CD4-positive, CD25-positive, alpha-beta regulatory T cell (primary cell): ENCODE results near the gene POU2AF3. TPM values are rescaled to one million over a fixed set of nuclear protein-coding genes. Genes with fewer than 3 reads are reported as not detected.

Source experiments
- ATAC-seq, 2 donors: fragments of 150-1000 bp; cut with Tn5 transposase; one replicate each; pipeline ENCODE4 v1.10.0; 2021; ENCODE audit warnings: low read depth in 2 of 2, moderate number of reproducible peaks in 2 of 2, moderate library complexity in 1 of 2
- DNase-seq, 3 donors: peaks; one replicate each; pipeline versions ENCODE4 v3.0.0 to v3.0.0-alpha.2; 2012 to 2022; ENCODE audit warnings: mixed read lengths in 1 of 3
- H3K27ac ChIP-seq: one replicate; pipeline ENCODE4 v1.7.0; 2013; ENCODE audit warnings: mild to moderate bottlenecking, low read length; ENCODE audit not compliant: insufficient read depth, poor library complexity, severe bottlenecking
- H3K27me3 ChIP-seq: one replicate; pipeline ENCODE4 v1.7.0; 2013; ENCODE audit warnings: low read length; ENCODE audit not compliant: control insufficient read depth, insufficient read depth
- H3K36me3 ChIP-seq: one replicate; pipeline ENCODE4 v1.7.0; 2013; ENCODE audit warnings: mild to moderate bottlenecking, low read length, moderate library complexity; ENCODE audit not compliant: control insufficient read depth, insufficient read depth
- H3K4me1 ChIP-seq: 2 replicates; pipeline ENCODE4 v1.7.0; 2013; ENCODE audit warnings: mild to moderate bottlenecking, low read length; ENCODE audit not compliant: insufficient read depth, control insufficient read depth, poor library complexity, severe bottlenecking
- H3K4me3 ChIP-seq: one replicate; pipeline ENCODE4 v1.7.0; 2013; ENCODE audit warnings: low read depth, mild to moderate bottlenecking, low read length, moderate library complexity
- H3K9me3 ChIP-seq, 2 experiments: 1 replicate in 1 of 2; 2 replicates in 1 of 2; pipeline ENCODE4 v1.7.0; 2013; ENCODE audit warnings: low read length in 2 of 2, mild to moderate bottlenecking in 1 of 2, moderate library complexity in 1 of 2; ENCODE audit not compliant: control insufficient read depth in 2 of 2
- H3K27ac Mint-ChIP-seq, 3 donors: one replicate each; pipeline ENCODE4 v1.8.0; 2020 to 2022; ENCODE audit warnings: mild to moderate bottlenecking in 3 of 3, mixed read lengths in 3 of 3, moderate library complexity in 2 of 3
- H3K27me3 Mint-ChIP-seq: one replicate; pipeline ENCODE4 v1.8.0; 2022; ENCODE audit warnings: mild to moderate bottlenecking, mixed read lengths
- H3K36me3 Mint-ChIP-seq: one replicate; pipeline ENCODE4 v1.8.0; 2020; ENCODE audit warnings: mixed read lengths
- H3K4me1 Mint-ChIP-seq, 4 donors: one replicate each; pipeline ENCODE4 v1.8.0; 2020 to 2022; ENCODE audit warnings: mixed read lengths in 4 of 4, mild to moderate bottlenecking in 1 of 4
- H3K4me3 Mint-ChIP-seq, 4 donors: one replicate each; pipeline ENCODE4 v1.8.0; 2020 to 2022; ENCODE audit warnings: mild to moderate bottlenecking in 4 of 4, mixed read lengths in 4 of 4, moderate library complexity in 3 of 4
- H3K9me3 Mint-ChIP-seq, 7 donors: one replicate each; pipeline ENCODE4 v1.8.0; 2020 to 2022; ENCODE audit warnings: mixed read lengths in 7 of 7, mild to moderate bottlenecking in 3 of 7, moderate library complexity in 2 of 7
- polyA plus RNA-seq, 4 donors: library from polyadenylated mRNA; unstranded; fragments of 300-500 nt; fragmentation: Illumina TruSeq; gene quantifications; one replicate each; pipeline ENCODE4 v1.2.3, GENCODE V29; 2021
- total RNA-seq: library from RNA; stranded (reverse); gene quantifications from one replicate; pipeline ENCODE4 v1.2.3, GENCODE V29; 2022

The POU2AF3 gene
- total and polyA plus RNA-seq, 5 donors from 2014 or later: not detected

- no peaks in the 10 kb centered on the region for H3K36me3 ChIP-seq
Observed at GRCh38 chr11:111301842-111302118, 3.4 kb downstream of the POU2AF3 start.

GRCh38 chr11:111302298-111302697 is 4.0 kb downstream of the POU2AF3 start:
- no peak for DNase-seq
- no peaks in the 10 kb centered on the region for H3K36me3 ChIP-seq

More at GRCh38 chr11:111301842-111302118, 3.4 kb downstream of the POU2AF3 start:
- Histone ChIP-seq H3K4me1 (peaks cover 2% of the 10 kb centered on the region), H3K27me3 (peaks cover 19% of the 10 kb centered on the region), H3K27ac (no peak overlapping the region), H3K4me3 (no peak overlapping the region), H3K9me3 (no peaks in the 10 kb centered on the region)
- DNase-seq (no peak), ATAC-seq (no peak)
- no peak overlapping the region for H3K4me3 Mint-ChIP-seq
- no peaks in the 10 kb centered on the region for H3K36me3 Mint-ChIP-seq
- no peak overlapping the region for H3K27ac Mint-ChIP-seq
- H3K27me3 Mint-ChIP-seq: peaks cover 46% of the 10 kb centered on the region
- peaks cover 0 to 4% (median 0%) of the 10 kb centered on the region in 4 donors for H3K4me1 Mint-ChIP-seq
- H3K9me3 Mint-ChIP-seq: no peaks in the 10 kb centered on the region

DNA sequence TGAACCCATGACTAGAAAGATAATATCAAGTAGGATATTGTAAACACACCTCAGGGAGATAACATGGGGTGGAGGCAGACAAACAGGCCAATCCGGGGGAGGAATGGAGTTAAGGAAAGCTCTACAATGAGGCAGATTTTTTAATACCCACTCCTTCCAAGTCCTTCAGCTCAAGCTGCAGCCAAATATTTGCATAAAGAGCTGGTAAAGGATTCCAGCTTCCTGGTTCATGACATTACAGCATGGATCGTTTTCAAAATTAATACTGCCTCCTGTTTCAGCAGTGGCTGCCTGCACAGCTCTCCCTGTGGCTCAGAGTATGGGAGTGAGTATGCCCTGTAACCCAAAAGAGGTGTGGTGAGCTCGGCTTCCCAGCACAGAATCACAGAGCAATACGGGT is 5.1 kb downstream of the POU2AF3 start:
- Mint-ChIP-seq H3K36me3 (no peaks in the 10 kb centered on the region), H3K4me1 (no peaks in the 10 kb centered on the region), H3K27ac (no peak overlapping the region), H3K4me3 (no peak overlapping the region), H3K27me3 (peaks cover 45% of the 10 kb centered on the region), H3K9me3 (no peaks in the 10 kb centered on the region)
- Histone ChIP-seq H3K4me3 (no peak overlapping the region), H3K4me1 (peaks cover 2% of the 10 kb centered on the region), H3K9me3 (no peaks in the 10 kb centered on the region), H3K27me3 (peaks cover 21% of the 10 kb centered on the region), H3K36me3 (no peaks in the 10 kb centered on the region), H3K27ac (no peak overlapping the region)
- DNase-seq: no peak
- no peak for ATAC-seq

More at GRCh38 chr11:111302298-111302697, 4.0 kb downstream of the POU2AF3 start:
- ATAC-seq: no peak
- H3K9me3 Mint-ChIP-seq: no peaks in the 10 kb centered on the region
- H3K9me3 ChIP-seq: no peaks in the 10 kb centered on the region
- H3K4me1 Mint-ChIP-seq: peaks cover 0 to 4% (median 0%) of the 10 kb centered on the region in 4 donors
- H3K27me3 ChIP-seq: peaks cover 19% of the 10 kb centered on the region
- H3K27me3 Mint-ChIP-seq: peaks cover 45% of the 10 kb centered on the region
- H3K4me3 Mint-ChIP-seq: no peak overlapping the region
- peaks cover 2% of the 10 kb centered on the region for H3K4me1 ChIP-seq
- H3K4me3 ChIP-seq: no peak overlapping the region
- no peak overlapping the region for H3K27ac ChIP-seq
- H3K27ac Mint-ChIP-seq: no peak overlapping the region
- no peaks in the 10 kb centered on the region for H3K36me3 Mint-ChIP-seq

- DNase-seq: no peak
- H3K4me1 ChIP-seq: no peaks in the 10 kb centered on the region
- no peaks in the 10 kb centered on the region for H3K9me3 ChIP-seq
- no peaks in the 10 kb centered on the region for H3K9me3 Mint-ChIP-seq
- H3K4me3 ChIP-seq: no peak overlapping the region
- no peaks in the 10 kb centered on the region for H3K36me3 Mint-ChIP-seq
- H3K4me1 Mint-ChIP-seq: no peaks in the 10 kb centered on the region
- ATAC-seq: no peak
- H3K27ac Mint-ChIP-seq: no peak overlapping the region
- H3K27me3 Mint-ChIP-seq: peaks cover 44% of the 10 kb centered on the region
- H3K36me3 ChIP-seq: no peaks in the 10 kb centered on the region
- H3K4me3 Mint-ChIP-seq: no peak overlapping the region
- H3K27me3 ChIP-seq: peaks cover 21% of the 10 kb centered on the region
- H3K27ac ChIP-seq: no peak overlapping the region
Observed at GRCh38 chr11:111305162-111305802, 6.9 kb downstream of the POU2AF3 start.

GRCh38 chr11:111305876-111306275 is 7.5 kb downstream of the POU2AF3 start:
- H3K27me3 Mint-ChIP-seq: peaks cover 38% of the 10 kb centered on the region
- Histone ChIP-seq H3K4me3 (no peak overlapping the region), H3K4me1 (no peaks in the 10 kb centered on the region), H3K27ac (no peak overlapping the region), H3K27me3 (peaks cover 17% of the 10 kb centered on the region), H3K9me3 (no peaks in the 10 kb centered on the region), H3K36me3 (no peaks in the 10 kb centered on the region)
- H3K9me3 Mint-ChIP-seq: no peaks in the 10 kb centered on the region
- H3K4me1 Mint-ChIP-seq: no peaks in the 10 kb centered on the region
- H3K27ac Mint-ChIP-seq: no peak overlapping the region
- H3K4me3 Mint-ChIP-seq: no peak overlapping the region
- ATAC-seq (no peak), DNase-seq (no peak)
- no peaks in the 10 kb centered on the region for H3K36me3 Mint-ChIP-seq

DNA sequence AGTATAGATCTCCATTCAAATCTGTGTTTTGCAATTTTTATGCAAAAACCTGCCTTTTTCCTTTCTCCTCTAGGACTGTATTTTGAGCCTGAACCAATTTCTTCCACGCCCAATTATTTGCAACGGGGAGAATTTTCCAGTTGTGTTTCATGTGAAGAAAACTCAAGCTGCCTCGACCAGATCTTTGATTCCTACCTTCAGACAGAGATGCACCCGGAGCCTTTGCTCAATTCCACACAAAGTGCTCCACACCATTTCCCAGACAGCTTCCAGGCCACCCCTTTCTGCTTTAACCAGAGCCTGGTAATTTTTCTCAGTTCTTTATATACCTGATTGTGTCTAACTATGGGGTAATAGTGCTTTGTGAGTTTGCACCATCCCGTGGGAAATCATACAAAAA is 8.0 kb downstream of the POU2AF3 start:
- no peaks in the 10 kb centered on the region for H3K36me3 ChIP-seq
- Mint-ChIP-seq H3K4me1 (no peaks in the 10 kb centered on the region), H3K27me3 (peaks cover 34% of the 10 kb centered on the region), H3K4me3 (no peak overlapping the region), H3K27ac (no peak overlapping the region), H3K9me3 (no peaks in the 10 kb centered on the region), H3K36me3 (no peaks in the 10 kb centered on the region)
- H3K27me3 ChIP-seq: peaks cover 17% of the 10 kb centered on the region
- no peak overlapping the region for H3K4me3 ChIP-seq
- no peaks in the 10 kb centered on the region for H3K9me3 ChIP-seq
- ATAC-seq: no peak
- H3K27ac ChIP-seq: no peak overlapping the region
- DNase-seq: no peak
- H3K4me1 ChIP-seq: no peaks in the 10 kb centered on the region

GRCh38 chr11:111307472-111308108 is 9.2 kb downstream of the POU2AF3 start:
- no peaks in the 10 kb centered on the region for H3K4me1 ChIP-seq
- Mint-ChIP-seq H3K27me3 (peaks cover 22% of the 10 kb centered on the region), H3K36me3 (no peaks in the 10 kb centered on the region), H3K27ac (no peak overlapping the region), H3K9me3 (no peaks in the 10 kb centered on the region), H3K4me3 (no peak overlapping the region), H3K4me1 (no peaks in the 10 kb centered on the region)
- no peaks in the 10 kb centered on the region for H3K36me3 ChIP-seq
- H3K27me3 ChIP-seq: peaks cover 17% of the 10 kb centered on the region
- H3K27ac ChIP-seq: no peak overlapping the region
- ATAC-seq (no peak), DNase-seq (no peak)
- no peak overlapping the region for H3K4me3 ChIP-seq
- no peaks in the 10 kb centered on the region for H3K9me3 ChIP-seq

DNA sequence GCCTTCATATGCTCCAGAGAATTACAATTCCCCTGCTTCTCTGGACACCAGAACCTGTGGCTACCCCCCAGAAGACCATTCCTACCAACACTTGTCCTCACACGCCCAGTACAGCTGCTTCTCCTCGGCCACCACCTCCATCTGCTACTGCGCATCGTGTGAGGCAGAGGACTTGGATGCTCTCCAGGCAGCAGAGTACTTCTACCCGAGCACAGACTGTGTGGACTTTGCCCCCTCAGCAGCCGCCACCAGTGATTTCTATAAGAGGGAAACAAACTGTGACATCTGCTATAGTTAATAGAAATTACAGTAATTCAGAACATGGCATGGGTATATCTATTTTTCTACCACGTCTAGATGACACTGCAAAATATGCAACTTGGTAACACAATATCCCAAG is 9.8 kb downstream of the POU2AF3 start:
- Mint-ChIP-seq H3K36me3 (no peaks in the 10 kb centered on the region), H3K4me3 (no peak overlapping the region), H3K27ac (peak overlapping the region in 1 of 3 donors; percentile 34), H3K9me3 (peaks cover 0 to 2% (median 0%) of the 10 kb centered on the region in 7 donors), H3K27me3 (peaks cover 19% of the 10 kb centered on the region), H3K4me1 (no peaks in the 10 kb centered on the region)
- DNase-seq (no peak), ATAC-seq (no peak)
- Histone ChIP-seq H3K27ac (no peak overlapping the region), H3K36me3 (no peaks in the 10 kb centered on the region), H3K9me3 (no peaks in the 10 kb centered on the region), H3K27me3 (peaks cover 17% of the 10 kb centered on the region), H3K4me3 (no peak overlapping the region), H3K4me1 (no peaks in the 10 kb centered on the region)
